Upper lobe of left lung (tissue), 6 donors: ENCODE results near the gene MICAL3. TPM values are rescaled to one million over a fixed set of nuclear protein-coding genes. Genes with fewer than 3 reads are reported as not detected.

ENCODE experiments used
- ATAC-seq, 2 donors: fragments of 200-7000 bp; cut with Tn5 transposase; one replicate each; pipeline ENCODE4 v1.9.1; 2022; ENCODE audit warnings: mild to moderate bottlenecking in 2 of 2, moderate library complexity in 2 of 2; ENCODE audit not compliant: low FRiP score in 2 of 2
- DNase-seq, 2 donors: peaks; one replicate each; pipeline ENCODE4 v3.0.0-alpha.2; 2019 to 2020
- H3K27ac ChIP-seq, 4 donors: fragments of 200-600 bp; sonication (generic); one replicate each; pipeline ENCODE4 v1.5.1; 2016 to 2019
- H3K27me3 ChIP-seq, 4 donors: fragments of 200-600 bp; sonication (generic); one replicate each; pipeline ENCODE4 v1.5.1; 2017 to 2019
- H3K36me3 ChIP-seq, 4 donors: fragments of 200-600 bp; sonication (generic); one replicate each; pipeline ENCODE4 v1.5.1; 2016 to 2019
- H3K4me1 ChIP-seq, 4 donors: fragments of 200-600 bp; sonication (generic); one replicate each; pipeline ENCODE4 v1.5.1; 2018 to 2019
- H3K4me3 ChIP-seq, 4 donors: fragments of 200-600 bp; sonication (generic); one replicate each; pipeline ENCODE4 v1.5.1; 2017 to 2019; ENCODE audit warnings: mild to moderate bottlenecking in 2 of 4, moderate library complexity in 1 of 4
- H3K9me3 ChIP-seq, 4 donors: fragments of 200-600 bp; sonication (generic); one replicate each; pipeline ENCODE4 v1.5.1; 2018 to 2019
- EP300 ChIP-seq, 4 donors: sonication (generic); formaldehyde crosslinking; IDR thresholded peaks; one replicate each; pipeline ENCODE4 v1.5.1; 2017; ENCODE audit warnings: antibody characterized with exemption in 4 of 4, control low read depth in 2 of 4
- POLR2A ChIP-seq, 4 donors: fragments of 450-650 bp; IDR thresholded peaks; one replicate each; pipeline ENCODE4 v1.5.1; 2016 to 2017; ENCODE audit warnings: antibody characterized with exemption in 4 of 4, mild to moderate bottlenecking in 2 of 4
- POLR2AphosphoS5 ChIP-seq, 2 donors: sonication (generic); formaldehyde crosslinking; IDR thresholded peaks; one replicate each; pipeline ENCODE4 v1.5.1; 2017; ENCODE audit warnings: antibody characterized with exemption in 2 of 2
- WGBS, 2 donors: methylation state at CpG; one replicate each; pipeline ENCODE4 v1.1.5; 2017 to 2018; 5-methylcytosine and 5-hydroxymethylcytosine counted together
- total RNA-seq, 6 donors: library from RNA; depleted of rRNA in 4 of 6; stranded (reverse); fragments of >200 nt in 4 of 6; gene quantifications; one replicate each; pipeline versions ENCODE4 v1.1.0 to v1.2.1, GENCODE V29; 2016 to 2021
- TF ChIP-seq, protein P1 (sequence below), 6 experiments: fragments of 450-650 bp in 4 of 6; fragments of 200-600 bp in 2 of 6; sonication (generic) in 2 of 6; IDR thresholded peaks; one replicate each; pipeline ENCODE4 v1.5.1; 2016 to 2019; ENCODE audit warnings: antibody characterized with exemption in 6 of 6
- donor health status: DM: no; HTN: no; CAD: no; lungs with moderate emphysema.
- donor health status: DM: no; HTN: yes; CAD: no; lungs with severe emphysema.

The MICAL3 gene
- total RNA-seq, 6 donors from 2014 or later: 6.4 to 39.8 (median 23.4) TPM

DNA sequence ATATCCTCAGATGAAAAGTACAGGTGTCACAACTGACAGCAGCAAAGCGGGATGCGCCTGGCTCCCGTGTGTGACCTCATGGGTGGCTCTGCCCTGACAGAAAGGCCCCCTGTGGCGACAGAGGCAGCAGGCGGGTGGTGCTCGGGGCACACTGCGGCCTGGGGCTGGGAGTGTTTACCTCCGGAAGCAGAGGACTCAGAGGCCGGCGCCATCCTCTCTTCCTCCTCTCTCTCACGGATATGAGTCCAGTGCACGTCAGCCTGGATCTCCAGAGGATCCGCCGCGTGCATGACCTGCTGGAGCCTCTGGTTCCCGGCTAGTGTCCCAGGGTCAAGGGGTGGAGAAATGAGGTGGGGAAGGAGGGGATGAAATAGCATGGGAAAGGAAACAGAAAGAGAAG lies 196.9 kb downstream of the MICAL3 start:
- H3K36me3 ChIP-seq: peaks cover 0 to 13% (median 2%) of the 10 kb centered on the region in 4 donors
- TF ChIP-seq, protein P1, sequence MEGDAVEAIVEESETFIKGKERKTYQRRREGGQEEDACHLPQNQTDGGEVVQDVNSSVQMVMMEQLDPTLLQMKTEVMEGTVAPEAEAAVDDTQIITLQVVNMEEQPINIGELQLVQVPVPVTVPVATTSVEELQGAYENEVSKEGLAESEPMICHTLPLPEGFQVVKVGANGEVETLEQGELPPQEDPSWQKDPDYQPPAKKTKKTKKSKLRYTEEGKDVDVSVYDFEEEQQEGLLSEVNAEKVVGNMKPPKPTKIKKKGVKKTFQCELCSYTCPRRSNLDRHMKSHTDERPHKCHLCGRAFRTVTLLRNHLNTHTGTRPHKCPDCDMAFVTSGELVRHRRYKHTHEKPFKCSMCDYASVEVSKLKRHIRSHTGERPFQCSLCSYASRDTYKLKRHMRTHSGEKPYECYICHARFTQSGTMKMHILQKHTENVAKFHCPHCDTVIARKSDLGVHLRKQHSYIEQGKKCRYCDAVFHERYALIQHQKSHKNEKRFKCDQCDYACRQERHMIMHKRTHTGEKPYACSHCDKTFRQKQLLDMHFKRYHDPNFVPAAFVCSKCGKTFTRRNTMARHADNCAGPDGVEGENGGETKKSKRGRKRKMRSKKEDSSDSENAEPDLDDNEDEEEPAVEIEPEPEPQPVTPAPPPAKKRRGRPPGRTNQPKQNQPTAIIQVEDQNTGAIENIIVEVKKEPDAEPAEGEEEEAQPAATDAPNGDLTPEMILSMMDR (IDR thresholded peaks at IDR 0.05): no peak
- TF ChIP-seq POLR2A (IDR thresholded peaks at IDR 0.05) (no peak), POLR2AphosphoS5 (IDR thresholded peaks at IDR 0.05) (no peak), EP300 (IDR thresholded peaks at IDR 0.05) (no peak)
- H3K4me1 ChIP-seq: peaks cover 0 to 3% (median 0%) of the 10 kb centered on the region in 4 donors
- WGBS, 2 donors: 80 to 83% methylated on average over 11 to 16 of the region's 16 CpGs
- no peak overlapping the region for H3K27ac ChIP-seq
- no peak overlapping the region for H3K4me3 ChIP-seq
- H3K9me3 ChIP-seq: no peaks in the 10 kb centered on the region
- no peaks in the 10 kb centered on the region for H3K27me3 ChIP-seq
- DNase-seq: no peak
- no peak for ATAC-seq

DNA sequence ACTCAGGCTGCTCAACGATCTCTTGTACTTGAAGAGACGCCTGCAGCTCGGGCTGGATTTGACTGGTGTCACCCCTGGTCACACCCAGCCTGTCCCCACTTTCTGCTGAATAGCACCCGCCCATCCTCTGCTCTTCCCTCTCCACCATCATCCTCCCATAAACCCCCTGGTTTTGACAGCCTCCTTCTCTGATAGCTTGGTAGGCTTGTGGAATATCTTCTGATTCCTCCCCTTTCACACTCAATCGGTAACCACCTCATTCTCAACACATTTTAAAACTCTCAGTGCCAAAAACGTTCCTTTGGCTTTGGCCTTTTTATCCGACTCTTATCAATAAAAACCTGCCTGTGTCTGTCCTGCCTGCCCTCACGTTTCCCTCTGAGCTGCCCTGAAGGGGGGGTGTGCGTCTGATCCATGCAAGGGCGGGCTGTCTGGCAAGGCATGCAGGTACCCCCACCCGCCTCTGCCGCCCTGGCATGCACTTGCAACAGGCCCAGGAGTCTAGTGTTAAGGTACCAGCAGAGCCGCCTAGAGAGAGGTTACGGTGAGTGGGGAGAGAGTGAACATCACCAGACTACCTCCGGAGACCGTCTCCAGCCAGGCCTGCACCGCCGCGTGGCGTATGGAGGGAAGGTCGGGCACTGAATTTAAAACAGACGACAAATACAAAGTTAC lies 198.3 kb downstream of the MICAL3 start:
- Histone ChIP-seq H3K9me3 (no peaks in the 10 kb centered on the region), H3K27ac (no peak overlapping the region), H3K4me3 (no peak overlapping the region), H3K27me3 (no peaks in the 10 kb centered on the region), H3K36me3 (peaks cover 0 to 25% (median 8%) of the 10 kb centered on the region in 4 donors), H3K4me1 (peaks cover 0 to 3% (median 0%) of the 10 kb centered on the region in 4 donors)
- TF ChIP-seq, protein P1 (IDR thresholded peaks at IDR 0.05): no peak
- no peak for TF ChIP-seq EP300 (IDR thresholded peaks at IDR 0.05)
- no peak for TF ChIP-seq POLR2A (IDR thresholded peaks at IDR 0.05)
- ATAC-seq: no peak
- no peak for DNase-seq
- WGBS, 2 donors: 90 to 94% methylated on average over 22 of the region's 22 CpGs

DNA sequence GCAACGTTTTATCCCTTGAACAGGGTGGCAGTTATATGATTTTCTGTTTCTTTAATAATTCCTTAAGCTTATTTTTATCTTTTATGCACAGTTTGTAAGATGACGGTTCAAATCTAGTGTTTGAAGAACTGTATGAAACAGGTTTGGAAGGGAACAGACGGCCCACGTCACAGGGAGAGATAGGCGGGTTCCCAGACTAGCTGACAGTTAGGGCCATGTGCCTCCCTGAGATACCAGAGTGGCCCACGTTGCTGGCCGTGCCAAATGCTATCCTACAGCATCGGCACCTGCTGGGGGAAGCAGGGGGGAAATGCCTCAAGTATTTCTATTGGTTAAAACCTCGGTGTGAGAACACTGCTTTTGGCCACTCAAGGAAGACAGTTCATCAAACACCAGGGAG lies 199.9 kb downstream of the MICAL3 start:
- DNase-seq (no peak), ATAC-seq (no peak)
- Histone ChIP-seq H3K27ac (no peak overlapping the region), H3K27me3 (no peaks in the 10 kb centered on the region), H3K9me3 (no peaks in the 10 kb centered on the region), H3K36me3 (peaks cover 0 to 28% (median 8%) of the 10 kb centered on the region in 4 donors), H3K4me3 (no peak overlapping the region), H3K4me1 (no peaks in the 10 kb centered on the region)
- 83 to 87% methylated on average over 9 of the region's 9 CpGs for WGBS, 2 donors
- TF ChIP-seq, protein P1 (IDR thresholded peaks at IDR 0.05): no peak
- TF ChIP-seq EP300 (IDR thresholded peaks at IDR 0.05): no peak
- no peak for TF ChIP-seq POLR2AphosphoS5 (IDR thresholded peaks at IDR 0.05)
- no peak for TF ChIP-seq POLR2A (IDR thresholded peaks at IDR 0.05)

DNA sequence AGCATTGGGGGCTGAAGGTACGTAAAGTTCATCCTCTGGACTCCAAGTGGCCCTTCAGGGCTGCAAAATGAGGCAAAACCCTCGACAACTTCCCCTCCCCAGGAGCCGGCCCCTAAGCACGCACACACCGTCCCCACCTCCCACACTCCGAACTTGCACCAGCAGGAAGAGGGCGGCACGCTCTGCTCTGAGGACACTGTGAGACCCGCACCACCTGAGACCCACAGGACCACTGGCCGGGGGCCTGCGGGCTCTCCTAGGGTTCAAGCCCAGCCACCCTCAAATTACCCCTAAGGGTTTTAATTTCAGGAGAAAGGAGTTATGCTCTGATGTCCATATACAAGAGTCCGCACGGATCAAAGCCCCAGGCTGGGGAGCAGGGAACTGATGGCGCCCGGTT lies 200.4 kb downstream of the MICAL3 start:
- Histone ChIP-seq H3K4me1 (no peaks in the 10 kb centered on the region), H3K9me3 (no peaks in the 10 kb centered on the region), H3K27ac (no peak overlapping the region), H3K36me3 (peaks cover 0 to 32% (median 11%) of the 10 kb centered on the region in 4 donors), H3K4me3 (no peak overlapping the region), H3K27me3 (no peaks in the 10 kb centered on the region)
- TF ChIP-seq EP300 (IDR thresholded peaks at IDR 0.05): no peak
- TF ChIP-seq, protein P1 (IDR thresholded peaks at IDR 0.05): no peak
- TF ChIP-seq POLR2AphosphoS5 (IDR thresholded peaks at IDR 0.05): no peak
- TF ChIP-seq POLR2A (IDR thresholded peaks at IDR 0.05): no peak
- 80 to 93% methylated on average over 11 to 15 of the region's 15 CpGs for WGBS, 2 donors
- no peak for ATAC-seq
- DNase-seq: no peak

DNA sequence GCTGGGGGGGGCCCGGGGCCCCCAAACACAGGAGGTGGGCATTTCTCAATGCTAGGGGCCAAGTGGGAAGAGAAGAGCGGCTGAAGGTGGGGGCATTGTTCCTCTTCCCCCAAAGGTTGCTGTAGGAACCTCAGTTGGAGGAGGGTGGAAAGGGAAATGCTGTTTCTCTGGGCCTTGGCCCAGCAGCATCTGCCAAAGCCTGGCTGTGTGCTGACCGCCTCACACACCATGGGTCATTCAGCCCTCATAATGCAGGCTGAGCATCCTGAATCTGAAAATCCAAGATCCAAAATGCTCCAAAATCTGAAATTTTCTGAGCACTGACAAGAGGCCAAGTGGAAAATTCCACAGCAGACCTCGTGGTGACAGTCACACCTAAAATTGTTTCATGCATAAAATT lies 201.1 kb downstream of the MICAL3 start:
- H3K27ac ChIP-seq: no peak overlapping the region

More for the DNA sequence above, 201.1 kb downstream of the MICAL3 start:
- H3K9me3 ChIP-seq: no peaks in the 10 kb centered on the region
- H3K4me1 ChIP-seq: no peaks in the 10 kb centered on the region
- H3K27me3 ChIP-seq: no peaks in the 10 kb centered on the region
- no peak for TF ChIP-seq POLR2A (IDR thresholded peaks at IDR 0.05)
- TF ChIP-seq EP300 (IDR thresholded peaks at IDR 0.05): no peak
- no peak for TF ChIP-seq POLR2AphosphoS5 (IDR thresholded peaks at IDR 0.05)
- TF ChIP-seq, protein P1 (IDR thresholded peaks at IDR 0.05): no peak
- no peak for DNase-seq
- peaks cover 0 to 38% (median 14%) of the 10 kb centered on the region in 4 donors for H3K36me3 ChIP-seq
- no peak overlapping the region for H3K4me3 ChIP-seq
- no peak for ATAC-seq
- WGBS, 2 donors: 87 to 89% methylated on average over 3 to 4 of the region's 4 CpGs
